HepG2 (cell line): Measurements from ENCODE around the gene AKR1A1. TPM values are rescaled to one million over a fixed set of nuclear protein-coding genes. Genes with fewer than 3 reads are reported as not detected.

Experiments used
- ASH2L ChIP-seq: fragments of 300-600, 200-600 bp; sonication (generic); IDR thresholded peaks from 2 replicates; pipeline ENCODE4 v1.7.0; 2017; ENCODE audit warnings: low read depth, mild to moderate bottlenecking, moderate library complexity, mixed read lengths, low read length; ENCODE audit not compliant: insufficient read length
- ATF1 ChIP-seq: IDR thresholded peaks from 2 replicates; pipeline ENCODE4 v1.6.1; 2016; ENCODE audit warnings: mild to moderate bottlenecking, control low read depth
- ELF3 ChIP-seq: IDR thresholded peaks from 2 replicates; pipeline ENCODE4 v1.6.1; 2016; ENCODE audit warnings: missing genetic modification reagents, missing compliant biosample characterization
- FOSL2 ChIP-seq: sonication (generic); formaldehyde crosslinking; IDR thresholded peaks from 2 replicates; pipeline ENCODE4 v1.4.0; 2020; ENCODE audit warnings: missing genetic modification reagents
- KDM2A ChIP-seq: sonication (generic); formaldehyde crosslinking; IDR thresholded peaks from 2 replicates; pipeline ENCODE4 v1.4.0; 2020; ENCODE audit warnings: low read depth, missing genetic modification reagents, borderline replicate concordance
- MED8 ChIP-seq: sonication (generic); formaldehyde crosslinking; IDR thresholded peaks from 2 replicates; pipeline ENCODE4 v1.8.1; 2023; ENCODE audit warnings: mild to moderate bottlenecking, missing genetic modification reagents; ENCODE audit not compliant: insufficient replicate concordance
- MEIS1 ChIP-seq: sonication (generic); formaldehyde crosslinking; IDR thresholded peaks from 2 replicates; pipeline ENCODE4 v1.9.0; 2021; ENCODE audit warnings: mild to moderate bottlenecking, missing genetic modification reagents, moderate library complexity, borderline replicate concordance
- MLX ChIP-seq: IDR thresholded peaks from 2 replicates; pipeline ENCODE4 v1.6.1; 2016
- NR2C2 ChIP-seq: sonication (generic); formaldehyde crosslinking; IDR thresholded peaks from 2 replicates; pipeline ENCODE4 v1.4.0; 2020; ENCODE audit warnings: missing genetic modification reagents, mild to moderate bottlenecking, moderate library complexity, borderline replicate concordance
- PPARG ChIP-seq: conservative IDR thresholded peaks from 2 replicates; pipeline ENCODE4 v1.6.1; 2016; ENCODE audit warnings: missing biosample characterization, missing genetic modification reagents
- PRDM4 ChIP-seq: sonication (generic); formaldehyde crosslinking; IDR thresholded peaks from 2 replicates; pipeline ENCODE4 v1.9.0; 2021; ENCODE audit warnings: missing genetic modification reagents, borderline replicate concordance
- SRF ChIP-seq: IDR thresholded peaks from 2 replicates; pipeline ENCODE4 v1.6.1; 2011; ENCODE audit warnings: mild to moderate bottlenecking, low read depth, low read length, moderate library complexity
- STAT5B ChIP-seq: sonication (generic); formaldehyde crosslinking; IDR thresholded peaks from 2 replicates; pipeline ENCODE4 v1.4.0; 2020; ENCODE audit warnings: missing genetic modification reagents
- UBTF ChIP-seq: sonication (generic); formaldehyde crosslinking; IDR thresholded peaks from 2 replicates; pipeline ENCODE4 v1.4.0; 2020; ENCODE audit warnings: mild to moderate bottlenecking, missing genetic modification reagents
- ZBTB25 ChIP-seq: IDR thresholded peaks from 2 replicates; pipeline ENCODE4 v1.6.1; 2018; ENCODE audit warnings: missing genetic modification reagents
- ZHX1 ChIP-seq: sonication (generic); formaldehyde crosslinking; IDR thresholded peaks from 2 replicates; pipeline ENCODE4 v1.8.1; 2022; ENCODE audit warnings: low read depth, mild to moderate bottlenecking, missing genetic modification reagents
- ZNF333 ChIP-seq: sonication (generic); formaldehyde crosslinking; IDR thresholded peaks from 2 replicates; pipeline ENCODE4 v1.4.0; 2020; ENCODE audit warnings: mild to moderate bottlenecking, missing genetic modification reagents, borderline replicate concordance
- ZNF749 ChIP-seq: sonication (generic); formaldehyde crosslinking; IDR thresholded peaks from 2 replicates; pipeline ENCODE4 v1.8.0; 2022; ENCODE audit warnings: mild to moderate bottlenecking, missing genetic modification reagents, moderate library complexity, borderline replicate concordance
- ZNF83 ChIP-seq: sonication (generic); formaldehyde crosslinking; IDR thresholded peaks from 2 replicates; pipeline ENCODE4 v1.4.0; 2020; ENCODE audit warnings: missing genetic modification reagents, mild to moderate bottlenecking, borderline replicate concordance
- polyA plus RNA-seq, 8 experiments: library from polyadenylated mRNA; depleted of rRNA in 3 of 8; stranded (reverse) in 7 of 8; unstranded in 1 of 8; fragments of >200 nt; fragmentation: Illumina TruSeq in 4 of 8; extraction: Trizol in 4 of 8; gene quantifications; 2 replicates each; pipeline versions ENCODE4 v1.2.1 to v1.2.3, GENCODE V29; 2011 to 2016; ENCODE audit warnings: low read depth in 4 of 8, missing spikeins in 1 of 8, mixed read lengths in 1 of 8; ENCODE audit not compliant: insufficient read depth in 1 of 8
- total RNA-seq, 5 experiments: library from RNA; depleted of rRNA; stranded (reverse); fragments of >200 nt; fragmentation: Illumina TruSeq; extraction: Trizol; gene quantifications; 2 replicates each; pipeline ENCODE4 v1.2.3, GENCODE V29; 2016; ENCODE audit warnings: low read depth in 1 of 5

AKR1A1 gene
- total and polyA plus RNA-seq, 2 of the 13 experiments (the other 11 are each of a cell fraction or from before 2014, with no cell fraction given), result 181 to 217 TPM

GRCh38 chr1:45583666-45584350 is 33.2 kb downstream of the AKR1A1 start, which contains the start of gene NASP (continued):
- no peak; the same call in 1 of the 2 replicates for TF ChIP-seq ZHX1 (CRISPR knock-in tag)
- no peak for TF ChIP-seq NR2C2 (CRISPR knock-in tag)
- no peak for TF ChIP-seq ATF1
- no peak for TF ChIP-seq MEIS1 (CRISPR knock-in tag)
- peak; percentile 28; the same call in 1 of the 2 replicates for TF ChIP-seq KDM2A
- peak; percentile 39; the same call in 1 of the 2 replicates for TF ChIP-seq UBTF (CRISPR knock-in tag)
- TF ChIP-seq ELF3 (CRISPR knock-in tag), result no peak
- TF ChIP-seq SRF, result no peak
- no peak for TF ChIP-seq MED8 (CRISPR knock-in tag)
- TF ChIP-seq ZNF333 (CRISPR knock-in tag), result peak; percentile 63; the same call in 1 of the 2 replicates
- no peak for TF ChIP-seq ZBTB25
- TF ChIP-seq ZNF749 (CRISPR knock-in tag), result no peak
- no peak for TF ChIP-seq FOSL2 (CRISPR knock-in tag)
- TF ChIP-seq STAT5B (CRISPR knock-in tag), result no peak
- 0 out of 2 replicates have a peak, but pooled peaks have one; percentile 54 for TF ChIP-seq ZNF83
- peak; percentile 92 for TF ChIP-seq ASH2L
- TF ChIP-seq MLX (CRISPR knock-in tag), result no peak
- no peak for TF ChIP-seq PPARG (CRISPR knock-in tag)
- no peak for TF ChIP-seq PRDM4
